ENCODE data around the gene RNF187.

The RNF187 gene

GRCh38 chr1:228494044-228494353 lies 6.8 kb downstream of the RNF187 start:
- no peak overlapping the region for H3K4me3 ChIP-seq (ENCODE audit: low read depth, low read length)
- DNase-seq (ENCODE audit: low read depth): no peak
- TF ChIP-seq CTCF (IDR thresholded peaks at IDR 0.05; ENCODE audit: low read depth, low read length, missing control alignments): no peak

GRCh38 chr1:228494391-228494790 lies 7.2 kb downstream of the RNF187 start:
- no peak for DNase-seq (ENCODE audit: low read depth)
- TF ChIP-seq CTCF (IDR thresholded peaks at IDR 0.05; ENCODE audit: low read depth, low read length, missing control alignments): no peak
- no peak overlapping the region for H3K4me3 ChIP-seq (ENCODE audit: low read depth, low read length)

- DNase-seq (ENCODE audit: low read depth): no peak
- TF ChIP-seq CTCF (IDR thresholded peaks at IDR 0.05; ENCODE audit: low read depth, low read length, missing control alignments): no peak
Measured at GRCh38 chr1:228494970-228495853, 8.0 kb downstream of the RNF187 start.

GRCh38 chr1:228496084-228496483 lies 8.9 kb downstream of the RNF187 start:
- DNase-seq (ENCODE audit: low read depth): no peak
- no peak for TF ChIP-seq CTCF (IDR thresholded peaks at IDR 0.05; ENCODE audit: low read depth, low read length, missing control alignments)
- H3K4me3 ChIP-seq (ENCODE audit: low read depth, low read length): no peak overlapping the region

More at GRCh38 chr1:228494970-228495853, 8.0 kb downstream of the RNF187 start:
- H3K4me3 ChIP-seq (ENCODE audit: low read depth, low read length): no peak overlapping the region

GRCh38 chr1:228496494-228496893 lies 9.3 kb downstream of the RNF187 start:
- TF ChIP-seq CTCF (IDR thresholded peaks at IDR 0.05; ENCODE audit: low read depth, low read length, missing control alignments): no peak
- no peak overlapping the region for H3K4me3 ChIP-seq (ENCODE audit: low read depth, low read length)
- DNase-seq (ENCODE audit: low read depth): no peak

- no peak for TF ChIP-seq CTCF (IDR thresholded peaks at IDR 0.05; ENCODE audit: low read depth, low read length, missing control alignments)
- no peak for DNase-seq (ENCODE audit: low read depth)
- no peak overlapping the region for H3K4me3 ChIP-seq (ENCODE audit: low read depth, low read length)
Measured at GRCh38 chr1:228497206-228497605, 10.0 kb downstream of the RNF187 start.

- H3K4me3 ChIP-seq (ENCODE audit: low read depth, low read length): no peak overlapping the region
- TF ChIP-seq CTCF (IDR thresholded peaks at IDR 0.05; ENCODE audit: low read depth, low read length, missing control alignments): no peak
- no peak for DNase-seq (ENCODE audit: low read depth)
Measured at GRCh38 chr1:228497817-228498216, 10.6 kb downstream of the RNF187 start.
